Measurements from ENCODE around the gene MRPS9. TPM values are rescaled to one million over a fixed set of nuclear protein-coding genes. Genes with fewer than 3 reads are reported as not detected.

The MRPS9 gene
- total RNA-seq, 1 experiment from 2014 or later = 31.1 TPM

Other genes with a start within 250 kb of the MRPS9 start
- gene POU3F3, start 184.0 kb upstream of the MRPS9 start, total RNA-seq (2014; rRNA removed; shearing (Covaris generic)) = 1.3 and 2.6 TPM in 2 replicates
- not detected in 2 replicates for gene GPR45, start 203.7 kb downstream of the MRPS9 start, total RNA-seq (2014; rRNA removed; shearing (Covaris generic))

Data from H4 (cell line).